Rectal smooth muscle tissue (tissue), 1 donor: ENCODE data around the gene SLC29A3.
"Not testable (repeated sequence)": the region's sequence is repeated elsewhere in the genome, so short reads cannot be mapped to it uniquely, and the experiment has no call there.

Experiments
- H3K27ac ChIP-seq: one replicate; pipeline ENCODE4 v1.7.0; 2013; ENCODE audit warnings: low read depth, low read length, inconsistent platforms
- H3K27me3 ChIP-seq: one replicate; pipeline ENCODE4 v1.7.0; 2013; ENCODE audit warnings: low read length; ENCODE audit not compliant: control insufficient read depth, insufficient read depth
- H3K36me3 ChIP-seq: one replicate; pipeline ENCODE4 v1.7.0; 2013; ENCODE audit warnings: low read length; ENCODE audit not compliant: control insufficient read depth, insufficient read depth
- H3K4me1 ChIP-seq: one replicate; pipeline ENCODE4 v1.7.0; 2013; ENCODE audit warnings: low read length; ENCODE audit not compliant: control insufficient read depth, insufficient read depth
- H3K4me3 ChIP-seq: one replicate; pipeline ENCODE4 v1.7.0; 2013; ENCODE audit warnings: low read length
- H3K9ac ChIP-seq: one replicate; pipeline ENCODE4 v1.7.0; 2013; ENCODE audit warnings: low read length

SLC29A3 gene

GRCh38 chr10:71319042-71319799, at the start of gene SLC29A3:
SLC29A3 (plus strand) TSS chr10:71319259; CDS start chr10:71319310, 51 bp downstream.
- Histone ChIP-seq H3K4me1 (peaks cover 6% of the 10 kb centered on the region), H3K4me3 (peak within 1 kb of the TSS; percentile 88), H3K27ac (peak within 1 kb of the TSS; percentile 71), H3K27me3 (no peaks in the 10 kb centered on the region), H3K36me3 (no peaks in the 10 kb centered on the region), H3K9ac (peak within 1 kb of the TSS; percentile 86)

- no peak overlapping the region for H3K9ac ChIP-seq
- no peak overlapping the region for H3K27ac ChIP-seq
- H3K27me3 ChIP-seq = no peaks in the 10 kb centered on the region
- peaks cover 22% of the 10 kb centered on the region for H3K4me1 ChIP-seq
- no peaks in the 10 kb centered on the region for H3K36me3 ChIP-seq
- H3K4me3 ChIP-seq = no peak overlapping the region
These were observed 49.5 kb upstream of the SLC29A3 start for GRCh38 chr10:71269301-71270288.

GRCh38 chr10:71270301-71271220, 48.5 kb upstream of the SLC29A3 start:
- Histone ChIP-seq H3K27me3 (no peaks in the 10 kb centered on the region), H3K4me1 (peaks cover 21% of the 10 kb centered on the region), H3K9ac (no peak overlapping the region), H3K36me3 (no peaks in the 10 kb centered on the region), H3K4me3 (no peak overlapping the region), H3K27ac (no peak overlapping the region)

GRCh38 chr10:71271662-71272055, 47.4 kb upstream of the SLC29A3 start:
- H3K36me3 ChIP-seq = no peaks in the 10 kb centered on the region
- H3K4me3 ChIP-seq = no peak overlapping the region
- H3K27me3 ChIP-seq = no peaks in the 10 kb centered on the region
- no peak overlapping the region for H3K9ac ChIP-seq
- no peak overlapping the region for H3K27ac ChIP-seq
- peaks cover 10% of the 10 kb centered on the region for H3K4me1 ChIP-seq

GRCh38 chr10:71272056-71272771, 46.8 kb upstream of the SLC29A3 start:
- Histone ChIP-seq H3K4me3 (no peak overlapping the region), H3K27me3 (no peaks in the 10 kb centered on the region), H3K27ac (no peak overlapping the region), H3K36me3 (no peaks in the 10 kb centered on the region), H3K9ac (no peak overlapping the region), H3K4me1 (peaks cover 9% of the 10 kb centered on the region)

GRCh38 chr10:71272974-71273373, 46.1 kb upstream of the SLC29A3 start:
- not testable (repeated sequence) for H3K36me3 ChIP-seq, H3K9ac ChIP-seq, H3K27ac ChIP-seq, H3K4me1 ChIP-seq, H3K27me3 ChIP-seq, H3K4me3 ChIP-seq

- Histone ChIP-seq H3K9ac (no peak overlapping the region), H3K36me3 (no peaks in the 10 kb centered on the region), H3K27ac (no peak overlapping the region), H3K4me3 (no peak overlapping the region), H3K27me3 (no peaks in the 10 kb centered on the region), H3K4me1 (peaks cover 8% of the 10 kb centered on the region)
These were observed 45.6 kb upstream of the SLC29A3 start for GRCh38 chr10:71273506-71273905.

GRCh38 chr10:71274901-71275796, 43.9 kb upstream of the SLC29A3 start:
- no peaks in the 10 kb centered on the region for H3K4me1 ChIP-seq

GRCh38 chr10:71276873-71277272, 42.2 kb upstream of the SLC29A3 start:
- Histone ChIP-seq H3K36me3 (no peaks in the 10 kb centered on the region), H3K27ac (no peak overlapping the region), H3K4me3 (no peak overlapping the region), H3K4me1 (no peaks in the 10 kb centered on the region), H3K27me3 (no peaks in the 10 kb centered on the region), H3K9ac (no peak overlapping the region)

More at GRCh38 chr10:71274901-71275796, 43.9 kb upstream of the SLC29A3 start:
- H3K4me3 ChIP-seq = no peak overlapping the region
- H3K36me3 ChIP-seq = no peaks in the 10 kb centered on the region
- no peaks in the 10 kb centered on the region for H3K27me3 ChIP-seq
- no peak overlapping the region for H3K27ac ChIP-seq
- no peak overlapping the region for H3K9ac ChIP-seq

- H3K36me3 ChIP-seq = no peaks in the 10 kb centered on the region
- no peaks in the 10 kb centered on the region for H3K27me3 ChIP-seq
- no peak overlapping the region for H3K4me3 ChIP-seq
- H3K27ac ChIP-seq = no peak overlapping the region
- H3K9ac ChIP-seq = no peak overlapping the region
- H3K4me1 ChIP-seq = no peaks in the 10 kb centered on the region
These were observed 41.0 kb upstream of the SLC29A3 start for GRCh38 chr10:71277914-71278665.
